Thyroid gland (tissue), 4 donors: ENCODE measurements around the gene PCNX1. TPM values are rescaled to one million over a fixed set of nuclear protein-coding genes. Genes with fewer than 3 reads are reported as not detected.

Source experiments
- DNase-seq, 2 donors: peaks; one replicate each; pipeline ENCODE4 v3.0.0-alpha.2; 2019
- H3K27ac ChIP-seq, 3 donors: fragments of 200-600 bp; sonication (generic); 1 replicate in 2 of 3; 2 replicates in 1 of 3; pipeline ENCODE4 v1.5.1; 2016 to 2019; ENCODE audit warnings: mild to moderate bottlenecking in 1 of 3, moderate library complexity in 1 of 3
- H3K27me3 ChIP-seq: fragments of 200-600 bp; sonication (generic); one replicate; pipeline ENCODE4 v1.5.1; 2019
- H3K36me3 ChIP-seq, 2 donors: fragments of 200-600 bp; sonication (generic); one replicate each; pipeline ENCODE4 v1.5.1; 2016 to 2019
- H3K4me1 ChIP-seq, 2 donors: fragments of 200-600 bp; sonication (generic); one replicate each; pipeline ENCODE4 v1.5.1; 2017 to 2019
- H3K4me3 ChIP-seq, 3 donors: fragments of 200-600 bp; sonication (generic); replicated peaks in 1 of 3; 1 replicate in 2 of 3; 2 replicates in 1 of 3; pipeline ENCODE4 v1.5.1; 2016; ENCODE audit warnings: mild to moderate bottlenecking in 1 of 3
- H3K9me3 ChIP-seq: fragments of 200-600 bp; sonication (generic); one replicate; pipeline ENCODE4 v1.5.1; 2017
- CTCF ChIP-seq, 6 experiments: fragments of 200-600 bp in 3 of 6; fragments of 450-650 bp in 3 of 6; sonication (generic) in 3 of 6; IDR thresholded peaks; one replicate each; pipeline ENCODE4 v1.5.1; 2016 to 2019; ENCODE audit warnings: antibody characterized with exemption in 6 of 6, mild to moderate bottlenecking in 2 of 6, inconsistent platforms in 1 of 6, moderate library complexity in 1 of 6
- POLR2A ChIP-seq, 2 donors: fragments of 450-650 bp; IDR thresholded peaks; one replicate each; pipeline ENCODE4 v1.6.1; 2017; ENCODE audit warnings: antibody characterized with exemption in 2 of 2, mild to moderate bottlenecking in 2 of 2, moderate library complexity in 1 of 2
- WGBS, 2 donors: methylation state at CpG; one replicate each; pipeline ENCODE4 v1.1.5; 2017; 5-methylcytosine and 5-hydroxymethylcytosine counted together
- intact Hi-C: fragments of 100-400 bp; cut with DNase I; formaldehyde crosslinking; loops from one replicate; pipeline ENCODE4 v1.15.1; 2023
- total RNA-seq, 4 donors: library from RNA; depleted of rRNA; stranded (reverse); fragments of >200 nt; gene quantifications; one replicate each; pipeline ENCODE4 v1.2.3, GENCODE V29; 2016

The PCNX1 gene
- total RNA-seq, 4 donors from 2014 or later = 43.8 to 78.5 (median 69.7) TPM

- no peak for DNase-seq
- TF ChIP-seq CTCF (IDR thresholded peaks at IDR 0.05) (no peak), POLR2A (IDR thresholded peaks at IDR 0.05) (no peak)
- no peaks in the 10 kb centered on the region for H3K9me3 ChIP-seq
- H3K4me3 ChIP-seq = no peak overlapping the region
- no peaks in the 10 kb centered on the region for H3K36me3 ChIP-seq
- intact Hi-C loops = no loop called here
- 77 to 90% methylated on average over 5 of the region's 5 CpGs for WGBS, 2 donors
- no peak overlapping the region for H3K27ac ChIP-seq
- H3K27me3 ChIP-seq = no peaks in the 10 kb centered on the region
- H3K4me1 ChIP-seq = peaks cover 0 to 33% of the 10 kb centered on the region in 2 donors
Measured at GRCh38 chr14:70889555-70889954, 17.7 kb upstream of the PCNX1 start.

- H3K27ac ChIP-seq = no peak overlapping the region
- 87 to 89% methylated on average over 5 of the region's 5 CpGs for WGBS, 2 donors
- H3K4me3 ChIP-seq = no peak overlapping the region
- H3K27me3 ChIP-seq = no peaks in the 10 kb centered on the region
- H3K4me1 ChIP-seq = peaks cover 0 to 25% of the 10 kb centered on the region in 2 donors
- intact Hi-C loops = loop anchor here (10.0 kb wide), 1 partner anchor 66 kb away; no protein-coding TSS in a partner anchor
- H3K9me3 ChIP-seq = no peaks in the 10 kb centered on the region
- no peak for DNase-seq
- no peak for TF ChIP-seq POLR2A (IDR thresholded peaks at IDR 0.05)
- TF ChIP-seq CTCF (IDR thresholded peaks at IDR 0.05) = no peak
- H3K36me3 ChIP-seq = no peaks in the 10 kb centered on the region
Measured at GRCh38 chr14:70890826-70891659, 16.2 kb upstream of the PCNX1 start.

GRCh38 chr14:70891737-70892136 lies 15.5 kb upstream of the PCNX1 start:
- H3K27ac ChIP-seq = no peak overlapping the region
- H3K4me1 ChIP-seq = peaks cover 0 to 23% of the 10 kb centered on the region in 2 donors
- intact Hi-C loops = loop anchor here (10.0 kb wide), 1 partner anchor 67 kb away; no protein-coding TSS in a partner anchor
- no peaks in the 10 kb centered on the region for H3K36me3 ChIP-seq
- no peak overlapping the region for H3K4me3 ChIP-seq
- no peak for TF ChIP-seq POLR2A (IDR thresholded peaks at IDR 0.05)
- TF ChIP-seq CTCF (IDR thresholded peaks at IDR 0.05) = no peak
- no peaks in the 10 kb centered on the region for H3K27me3 ChIP-seq
- 92% methylated on average over 2 of the region's 2 CpGs for WGBS, 2 donors
- no peaks in the 10 kb centered on the region for H3K9me3 ChIP-seq
- DNase-seq = no peak

GRCh38 chr14:70893062-70893845 lies 14.0 kb upstream of the PCNX1 start:
- DNase-seq = no peak
- Histone ChIP-seq H3K9me3 (no peaks in the 10 kb centered on the region), H3K27ac (no peak overlapping the region), H3K36me3 (no peaks in the 10 kb centered on the region), H3K4me1 (peaks cover 0 to 21% of the 10 kb centered on the region in 2 donors), H3K27me3 (no peaks in the 10 kb centered on the region), H3K4me3 (no peak overlapping the region)
- TF ChIP-seq CTCF (IDR thresholded peaks at IDR 0.05) = no peak
- TF ChIP-seq POLR2A (IDR thresholded peaks at IDR 0.05) = no peak
- intact Hi-C loops = loop anchor here (10.0 kb wide), 1 partner anchor 68 kb away; no protein-coding TSS in a partner anchor
- WGBS, 2 donors = 84 to 90% methylated on average over 13 of the region's 13 CpGs
